Measurements from ENCODE around the gene TAAR8.
"Not testable (repeated sequence)": the region's sequence is repeated elsewhere in the genome, so short reads cannot be mapped to it uniquely, and the experiment has no call there.

TAAR8 gene, protein sequence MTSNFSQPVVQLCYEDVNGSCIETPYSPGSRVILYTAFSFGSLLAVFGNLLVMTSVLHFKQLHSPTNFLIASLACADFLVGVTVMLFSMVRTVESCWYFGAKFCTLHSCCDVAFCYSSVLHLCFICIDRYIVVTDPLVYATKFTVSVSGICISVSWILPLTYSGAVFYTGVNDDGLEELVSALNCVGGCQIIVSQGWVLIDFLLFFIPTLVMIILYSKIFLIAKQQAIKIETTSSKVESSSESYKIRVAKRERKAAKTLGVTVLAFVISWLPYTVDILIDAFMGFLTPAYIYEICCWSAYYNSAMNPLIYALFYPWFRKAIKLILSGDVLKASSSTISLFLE

DNA sequence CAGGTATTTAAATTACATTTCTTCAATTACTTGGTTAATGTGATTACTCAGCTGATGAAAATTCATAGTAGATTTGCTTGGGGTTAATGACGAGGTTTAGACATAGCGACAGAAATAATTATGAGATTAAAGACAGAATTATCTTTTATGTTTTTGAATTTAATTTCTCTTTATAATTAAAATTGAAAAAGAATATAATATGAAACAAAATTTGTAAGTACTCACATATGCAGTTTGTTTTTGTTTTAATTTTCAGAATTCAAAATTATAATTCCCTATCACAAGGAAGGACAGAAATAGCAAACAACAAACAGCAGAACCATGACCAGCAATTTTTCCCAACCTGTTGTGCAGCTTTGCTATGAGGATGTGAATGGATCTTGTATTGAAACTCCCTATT, at the start of gene TAAR8:
TAAR8 (plus strand) TSS at position 301 of the 400 bp plus-strand sequence; CDS start at position 322, 21 bp downstream.
- no peak for DNase-seq (ENCODE audit: low read depth in 1 of 2, low spot score in 1 of 2)

DNA sequence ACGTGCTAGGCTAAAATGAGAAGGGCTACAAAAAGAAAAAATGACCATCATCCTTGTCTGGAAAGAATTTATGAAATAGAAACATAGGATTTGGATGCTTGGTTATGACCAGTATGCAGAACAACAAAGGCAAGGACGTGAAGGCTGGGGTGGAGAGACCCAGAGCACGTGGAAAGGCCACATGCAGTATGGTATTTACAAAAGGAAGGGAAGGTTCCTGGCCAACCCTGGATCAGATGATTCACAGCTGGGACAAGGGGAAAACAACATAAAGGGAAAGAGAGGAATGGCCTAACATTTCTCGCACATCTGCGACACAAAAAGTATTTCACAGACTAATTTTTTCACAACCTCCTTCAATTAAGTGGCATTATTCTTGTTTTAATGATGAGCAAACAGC, 47.7 kb upstream of the TAAR8 start:
- DNase-seq (ENCODE audit: low read depth in 1 of 2, low spot score in 1 of 2) = no peak

DNA sequence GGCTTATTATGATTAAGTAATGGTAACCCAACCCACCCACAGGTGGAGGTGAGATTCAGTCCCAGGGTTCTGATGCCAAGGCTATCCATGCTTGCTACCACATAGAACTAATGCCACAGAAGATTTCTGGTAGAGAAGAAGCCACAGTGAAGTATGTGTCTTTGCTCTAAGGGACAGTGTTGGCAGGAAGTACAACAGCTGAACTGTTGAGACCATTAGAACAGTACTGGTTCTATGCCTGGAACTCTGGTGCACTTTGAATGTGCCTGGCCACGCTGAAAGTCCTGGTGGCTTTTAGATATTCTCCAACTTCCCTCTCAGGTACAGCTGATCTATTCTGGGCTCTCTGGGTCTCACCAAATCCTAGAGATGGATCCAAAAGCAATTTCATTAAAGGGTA, 47.3 kb upstream of the TAAR8 start:
- DNase-seq (ENCODE audit: low read depth in 1 of 2, low spot score in 1 of 2) = no peak

DNA sequence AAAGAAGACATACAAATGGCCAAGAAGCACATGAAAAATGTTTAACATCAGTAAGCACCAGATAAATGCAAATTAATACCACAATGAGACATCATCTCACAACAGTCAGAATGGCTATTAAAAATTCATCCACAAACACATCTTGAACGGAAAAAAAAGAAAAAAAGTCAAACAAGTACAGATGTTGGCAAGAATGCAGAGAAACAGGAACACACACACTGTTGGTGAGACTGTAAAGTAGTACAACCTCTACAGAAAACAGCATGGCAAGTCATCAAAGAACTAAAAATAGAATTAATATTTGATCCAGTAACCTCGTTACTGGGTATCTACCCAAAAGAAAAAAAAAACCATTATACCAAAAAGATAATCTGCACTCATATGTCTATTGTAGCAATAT, 46.0 kb upstream of the TAAR8 start:
- no peak for DNase-seq (ENCODE audit: low read depth in 1 of 2, low spot score in 1 of 2)

DNA sequence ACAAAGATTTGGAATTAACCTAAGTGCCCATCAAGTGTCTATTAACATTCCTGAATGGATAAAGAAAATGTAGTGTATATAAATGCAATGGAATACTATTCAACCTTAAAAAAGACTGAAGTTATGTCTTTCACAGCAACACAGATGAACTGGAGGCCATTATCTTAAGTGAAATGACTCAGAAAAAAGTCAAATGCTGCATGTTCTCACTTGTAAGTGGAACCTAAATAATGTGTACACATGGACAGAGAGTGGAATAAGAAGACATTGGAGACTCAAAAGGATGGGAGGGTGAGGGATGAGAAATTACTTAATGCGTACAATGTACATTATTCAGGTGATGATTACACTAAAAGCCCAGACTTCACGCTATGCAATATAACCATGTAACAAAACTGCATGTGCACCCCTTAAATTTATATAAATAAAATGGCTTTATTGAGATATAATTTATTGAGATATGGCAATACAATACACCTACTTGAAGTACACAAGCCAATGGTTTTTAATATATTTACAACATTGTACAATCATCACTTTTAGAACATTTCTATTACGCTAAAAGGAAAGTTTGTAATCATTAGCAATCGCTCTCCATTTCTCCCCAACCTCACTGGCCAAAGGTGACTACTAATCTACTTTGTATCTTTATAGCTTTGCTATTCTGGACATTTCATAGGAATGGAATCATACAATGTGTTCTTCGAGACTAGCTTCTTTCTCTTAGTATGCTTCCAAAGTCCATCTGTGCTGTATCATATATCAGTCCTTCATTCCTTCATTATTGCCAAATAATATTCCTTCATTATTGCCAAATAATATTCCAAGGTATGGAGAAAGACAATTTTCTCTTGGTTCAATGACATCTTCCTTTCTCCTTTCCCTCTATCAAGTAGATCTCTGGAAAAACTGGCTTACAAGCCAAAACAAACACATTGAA, 45.3 kb upstream of the TAAR8 start:
- no peak for DNase-seq (ENCODE audit: low read depth in 1 of 2, low spot score in 1 of 2)

DNA sequence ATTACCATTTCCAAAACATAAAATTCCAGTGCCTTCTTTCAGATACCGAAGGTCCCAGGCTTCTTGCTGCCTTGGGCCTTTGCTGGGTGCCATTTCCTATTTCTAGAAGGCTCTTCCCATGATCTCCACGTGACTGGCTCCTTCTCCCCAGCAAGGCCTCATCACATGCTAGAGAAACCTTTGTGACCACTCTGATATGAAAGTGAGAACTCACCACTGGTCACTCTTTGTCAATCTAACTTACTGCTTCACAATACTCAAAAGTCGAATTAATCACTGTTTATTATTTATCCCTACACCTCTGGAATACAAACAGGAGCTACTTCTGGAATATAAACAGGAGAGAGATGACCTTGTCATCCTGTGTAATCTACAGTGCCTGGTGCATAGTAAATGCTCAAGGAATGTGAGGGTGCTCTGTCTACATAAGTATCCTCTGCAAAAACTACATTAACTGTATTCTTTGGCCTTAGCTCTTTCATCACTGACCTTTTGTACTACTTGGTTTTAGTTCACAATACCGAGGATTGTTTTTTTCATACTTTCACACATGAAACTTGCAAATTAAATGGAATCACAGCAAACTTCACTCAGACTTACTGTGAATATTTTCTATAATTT, 41.2 kb upstream of the TAAR8 start:
- DNase-seq (ENCODE audit: low read depth in 1 of 2, low spot score in 1 of 2) = no peak

DNA sequence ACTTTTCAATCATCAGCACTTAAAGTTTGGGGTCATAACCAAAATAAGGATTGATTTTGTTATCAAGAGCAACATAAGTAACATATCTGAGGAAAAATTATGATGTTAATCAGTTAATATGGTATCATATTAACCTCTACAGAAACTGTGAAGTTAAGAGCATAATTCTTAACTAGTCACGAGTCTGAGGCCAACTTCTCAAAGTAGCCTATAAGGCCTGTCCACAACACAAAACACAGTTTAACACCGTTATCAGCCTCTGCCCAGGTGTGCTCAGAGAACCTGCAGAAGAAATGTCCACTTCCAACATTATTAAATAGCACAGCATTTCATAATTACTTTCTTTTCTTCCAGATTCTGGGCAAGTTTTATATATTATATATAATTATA, 40.6 kb upstream of the TAAR8 start:
- DNase-seq (ENCODE audit: low read depth in 1 of 2, low spot score in 1 of 2) = no peak

DNA sequence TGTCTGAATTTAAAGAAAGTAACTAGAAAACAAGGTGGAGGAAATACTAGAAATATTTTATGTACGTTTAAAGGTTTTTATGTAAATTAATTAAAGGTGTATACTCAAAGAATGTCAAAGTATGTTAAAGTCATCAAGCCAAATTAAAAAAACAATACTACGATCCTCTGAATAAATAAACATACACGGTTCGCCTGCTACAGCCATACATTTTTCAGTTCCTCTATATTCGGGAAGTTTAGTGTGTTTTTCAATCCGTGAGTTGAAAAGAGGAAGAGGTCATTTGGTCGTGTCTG, 40.2 kb upstream of the TAAR8 start:
- no peak for DNase-seq (ENCODE audit: low read depth in 1 of 2, low spot score in 1 of 2)

DNA sequence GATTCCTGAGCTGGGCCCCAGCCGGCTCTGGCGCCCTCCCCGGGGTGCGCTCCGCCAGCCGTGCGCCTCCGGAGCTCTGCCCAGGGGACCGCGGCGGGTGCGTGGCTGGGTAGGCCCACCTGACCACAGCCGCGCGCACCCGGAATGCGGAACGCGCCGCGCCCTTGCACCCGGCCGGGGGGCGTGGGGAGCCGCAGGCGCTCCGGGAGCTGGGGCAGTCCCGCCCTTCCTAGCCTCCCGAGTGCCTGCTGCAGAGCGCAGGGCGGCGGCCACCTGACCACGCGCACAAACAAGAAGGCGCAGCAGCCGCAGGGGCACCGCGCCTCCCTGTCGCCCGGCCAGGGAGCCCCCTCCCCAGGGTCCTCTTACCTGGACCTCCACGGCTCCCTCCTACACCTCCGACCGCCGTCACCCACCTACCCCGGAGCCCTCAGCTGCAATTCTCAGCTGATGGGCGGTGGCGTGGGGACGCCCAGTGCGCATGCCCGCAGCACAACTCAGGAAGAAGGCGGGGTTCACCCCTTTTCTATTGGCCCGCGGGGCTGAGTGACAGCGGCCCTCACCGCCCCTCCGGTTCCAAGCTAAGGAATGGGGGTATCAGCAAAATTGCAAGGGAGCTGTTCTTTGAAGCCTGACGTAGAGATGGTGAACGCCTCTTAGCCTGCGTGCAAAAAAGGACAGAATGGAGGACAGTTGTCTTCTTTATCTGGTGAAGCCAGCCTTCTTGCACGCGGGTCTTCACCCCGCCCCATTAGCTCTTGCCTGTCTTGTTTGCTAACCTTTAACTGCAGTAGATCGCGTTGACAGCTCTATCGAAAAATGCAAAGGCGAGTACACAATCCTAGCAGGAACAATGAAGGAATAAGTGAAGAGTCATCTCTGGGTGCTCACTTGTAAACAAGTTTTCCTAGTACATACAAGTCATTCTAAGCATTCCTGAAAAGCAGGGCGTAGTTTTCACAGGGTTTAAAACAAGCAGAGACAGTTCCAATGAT, 39.5 kb upstream of the TAAR8 start, which contains the start of gene STX7:
STX7 (minus strand) TSS at position 479 of the 995 bp plus-strand sequence. CDS start 9,586 bp downstream, outside the sequence.
- peak; percentile 61 to 75 for DNase-seq (ENCODE audit: low read depth in 1 of 2, low spot score in 1 of 2)

DNA sequence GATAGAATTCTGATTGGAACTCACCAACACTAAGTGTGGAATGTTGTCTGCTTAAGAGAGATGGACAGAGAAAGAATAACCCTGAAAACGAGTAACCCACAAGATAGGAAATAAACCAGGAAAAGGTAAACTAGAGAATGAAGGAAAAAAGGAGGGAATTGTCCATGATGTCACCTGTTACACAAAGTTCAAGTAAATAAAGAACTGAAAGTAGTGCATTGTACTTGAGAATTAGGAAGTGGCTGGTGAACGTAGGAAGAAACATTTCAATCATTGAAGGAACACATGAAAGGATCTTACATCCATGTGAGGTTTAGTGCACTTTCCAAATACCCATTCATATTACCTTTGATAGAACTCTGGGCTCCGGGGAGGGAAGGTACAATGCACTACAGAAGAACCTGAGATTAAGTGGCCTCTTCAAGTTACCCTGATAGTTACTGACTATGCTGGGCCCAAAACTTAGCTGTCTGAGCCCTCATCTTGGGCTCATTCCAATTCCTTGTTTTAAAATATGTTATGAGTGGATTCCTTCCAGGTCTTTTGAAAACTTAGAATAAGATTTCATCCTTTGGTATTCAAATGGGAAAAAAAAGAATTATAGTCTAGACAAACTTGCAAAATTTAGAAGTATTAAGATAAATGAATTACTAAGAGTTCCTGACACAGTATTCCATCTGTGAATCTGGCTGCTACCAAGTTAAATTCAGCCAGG, 38.5 kb upstream of the TAAR8 start:
- no peak for DNase-seq (ENCODE audit: low read depth in 1 of 2, low spot score in 1 of 2)

DNA sequence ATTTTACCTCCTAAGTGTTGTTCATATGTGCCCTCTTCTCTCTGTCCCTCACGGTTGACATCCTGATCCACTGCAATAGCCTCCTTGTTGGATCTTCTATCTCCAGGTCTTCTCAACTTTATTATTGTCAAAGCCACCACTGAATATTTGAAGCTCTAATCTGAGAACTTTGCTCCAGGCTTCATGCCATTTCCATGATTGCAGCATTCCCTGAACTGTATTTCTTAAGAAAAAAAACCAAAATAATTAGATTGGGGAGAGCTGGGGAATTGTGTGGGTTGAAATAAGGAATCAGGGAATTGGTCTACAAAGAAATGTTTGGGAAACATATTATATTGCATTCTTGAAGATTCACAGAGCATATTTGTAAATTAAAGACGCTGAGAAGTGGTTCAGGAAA, 37.1 kb upstream of the TAAR8 start:
- DNase-seq (ENCODE audit: low read depth in 1 of 2, low spot score in 1 of 2) = no peak

DNA sequence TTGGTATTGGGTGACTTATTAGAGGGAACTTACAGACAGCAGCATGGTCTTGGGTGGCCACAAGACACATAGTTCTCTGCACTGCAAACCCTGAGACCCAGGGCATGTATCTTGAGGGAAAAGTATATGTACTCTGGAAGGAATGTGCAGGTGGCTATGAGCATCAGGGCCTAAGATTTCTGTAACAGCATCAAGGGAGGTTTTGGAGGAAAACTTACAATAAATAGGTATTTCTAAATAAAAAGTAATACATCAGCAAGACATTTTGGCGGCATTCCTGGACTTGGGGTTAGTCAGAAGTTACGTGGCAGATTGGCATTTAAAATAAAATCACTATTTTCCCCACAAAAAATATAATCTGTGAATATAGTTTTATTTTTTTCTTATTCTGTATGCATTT, 31.5 kb upstream of the TAAR8 start:
- DNase-seq (ENCODE audit: low read depth in 1 of 2, low spot score in 1 of 2) = no peak

DNA sequence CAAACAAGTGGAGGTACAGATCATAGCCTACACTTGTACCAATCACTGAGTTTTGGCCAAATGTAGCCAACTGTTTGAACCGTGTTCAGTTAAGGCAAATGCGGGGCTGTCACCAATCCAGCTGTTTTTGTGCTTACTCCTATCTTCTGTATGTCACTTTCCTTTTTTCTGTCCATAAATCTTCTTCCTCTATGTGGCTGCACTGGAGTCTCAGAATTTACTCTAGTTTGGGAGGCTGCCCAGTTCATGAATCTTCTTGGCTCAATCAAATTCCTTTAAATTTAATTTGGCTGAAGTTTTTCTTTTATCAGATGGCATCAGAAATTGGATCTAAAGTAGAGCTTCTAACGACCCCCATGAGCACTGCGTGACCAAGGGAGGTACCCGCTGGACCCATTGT, 27.8 kb upstream of the TAAR8 start:
- no peak for DNase-seq (ENCODE audit: low read depth in 1 of 2, low spot score in 1 of 2)

DNA sequence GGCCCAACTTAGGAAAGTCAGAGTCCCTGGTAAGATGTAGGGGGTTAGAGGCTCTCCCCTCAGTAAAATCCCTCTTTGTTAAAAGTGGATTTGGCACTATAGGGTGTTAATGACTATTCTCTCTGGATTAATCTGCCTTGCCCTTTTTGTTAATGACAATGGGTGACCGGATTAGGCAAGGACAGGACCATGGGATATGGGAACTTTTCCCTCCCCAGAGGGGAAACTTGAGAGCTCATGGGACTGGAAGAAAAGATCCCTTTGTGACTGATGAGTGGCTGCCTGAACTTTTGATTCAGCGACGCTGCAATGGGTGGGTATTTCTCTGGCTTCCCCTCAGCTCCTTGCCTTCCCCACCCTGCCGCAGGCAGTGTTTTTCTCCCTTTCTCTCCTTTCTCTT, 26.6 kb upstream of the TAAR8 start:
- DNase-seq (ENCODE audit: low read depth in 1 of 2, low spot score in 1 of 2) = no peak

DNA sequence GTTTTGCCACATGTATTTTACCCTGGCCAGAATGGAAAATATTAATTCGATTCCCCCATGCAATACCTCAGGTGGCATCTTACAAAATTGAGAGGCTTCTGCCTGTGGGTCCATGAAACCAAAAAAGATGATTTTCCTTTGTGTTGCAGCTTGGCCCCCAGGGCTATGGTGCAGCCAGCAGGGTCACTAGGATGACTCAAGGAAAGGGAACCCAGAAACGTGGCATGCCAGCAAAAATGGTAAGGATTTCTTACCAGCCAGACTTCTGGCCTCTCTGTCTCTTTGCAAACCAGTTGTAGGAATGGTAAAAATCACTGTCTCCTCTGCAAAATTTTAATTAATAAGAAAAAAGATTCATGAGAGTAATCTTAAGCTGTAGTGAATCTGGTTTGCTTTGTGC, 26.0 kb upstream of the TAAR8 start:
- no peak for DNase-seq (ENCODE audit: low read depth in 1 of 2, low spot score in 1 of 2)

DNA sequence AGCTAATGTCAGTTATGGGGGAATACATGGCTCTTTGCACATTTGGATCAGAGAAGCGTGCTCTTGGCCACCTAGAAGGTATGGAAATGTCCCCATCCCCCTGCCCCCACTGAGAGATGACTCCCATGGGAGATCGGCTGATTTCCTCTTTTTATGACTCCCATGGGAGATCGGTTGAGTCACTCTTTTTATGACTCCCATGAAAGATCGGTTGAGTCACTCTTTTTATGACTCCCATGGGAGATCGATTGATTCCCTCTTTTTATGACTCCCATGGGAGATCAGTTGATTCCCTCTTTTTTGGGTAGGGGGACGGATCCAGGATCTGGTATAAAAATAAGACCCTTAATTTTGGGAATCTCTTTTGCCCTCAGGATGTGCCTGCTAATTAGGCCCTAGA, 24.7 kb upstream of the TAAR8 start:
- no peak for DNase-seq (ENCODE audit: low read depth in 1 of 2, low spot score in 1 of 2)

DNA sequence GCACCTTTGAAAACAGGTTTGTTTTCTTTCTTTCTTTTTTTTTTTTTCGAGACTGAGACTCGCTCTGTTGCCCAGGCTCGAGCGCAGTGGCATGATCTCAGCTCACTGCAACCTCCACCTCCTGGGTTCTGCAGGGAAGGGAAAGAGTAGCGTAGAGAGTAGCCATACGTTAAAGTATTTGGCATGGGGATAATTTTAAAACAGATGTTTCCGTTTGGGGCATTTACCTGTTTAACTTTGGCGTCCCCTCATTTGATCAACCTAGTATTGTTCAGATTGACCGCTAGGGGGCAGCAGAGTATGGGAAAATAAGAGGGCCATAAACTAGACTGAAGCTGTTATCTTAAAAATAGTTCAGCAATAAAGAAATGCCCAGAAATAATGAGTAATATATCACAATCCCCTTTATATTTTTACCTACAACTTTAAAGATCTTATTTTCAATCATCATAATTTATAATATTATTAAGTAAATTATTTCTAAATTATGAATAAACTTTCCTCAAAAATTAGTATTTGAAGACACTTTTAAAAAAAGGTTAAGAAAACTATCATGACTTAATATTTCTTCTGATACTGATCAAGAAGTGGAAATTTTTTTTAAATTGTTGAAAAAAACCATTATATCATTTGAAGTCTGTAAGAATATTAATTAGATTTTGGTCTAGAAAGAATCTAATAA, 22.0 kb upstream of the TAAR8 start:
- DNase-seq (ENCODE audit: low read depth in 1 of 2, low spot score in 1 of 2) = peak; percentile 19 to 45

DNA sequence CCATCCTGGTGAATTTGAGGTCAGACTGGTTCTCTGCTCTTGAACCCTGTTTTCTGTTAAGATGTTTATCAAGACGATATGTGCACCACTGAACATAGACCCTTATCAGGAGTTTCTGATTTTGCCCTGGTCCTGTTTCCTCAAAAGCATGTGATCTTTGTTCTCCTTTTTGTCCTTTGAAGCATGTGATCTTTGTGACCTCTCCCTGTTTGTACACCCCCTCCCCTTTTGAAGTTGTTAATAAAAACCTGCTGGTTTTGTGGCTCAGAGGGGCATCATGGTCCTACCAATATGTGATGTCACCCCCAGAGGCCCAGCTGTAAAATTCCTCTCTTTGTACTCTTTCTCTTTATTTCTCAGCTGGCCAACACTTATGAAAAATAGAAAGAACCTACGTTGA, 17.9 kb upstream of the TAAR8 start:
- DNase-seq (ENCODE audit: low read depth in 1 of 2, low spot score in 1 of 2) = not testable (repeated sequence)

DNA sequence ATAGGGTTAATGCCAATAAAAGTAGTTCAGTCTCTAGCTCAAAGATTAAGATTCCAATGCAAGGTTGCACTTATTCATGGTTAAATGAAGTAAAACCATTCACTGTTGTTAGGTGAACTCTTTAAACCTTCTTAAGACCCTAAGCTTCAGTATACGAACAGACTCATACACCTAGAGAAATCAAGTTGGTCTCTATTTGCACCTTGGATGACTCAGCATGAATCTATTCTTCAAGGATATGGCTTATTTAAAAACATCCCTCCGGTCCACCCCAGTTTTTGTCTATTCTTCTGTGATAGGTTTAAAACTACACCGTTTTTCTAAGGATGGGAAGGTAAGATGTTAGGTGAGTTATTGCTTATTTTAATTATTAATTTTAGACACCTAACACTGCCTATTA, 15.3 kb upstream of the TAAR8 start:
- DNase-seq (ENCODE audit: low read depth in 1 of 2, low spot score in 1 of 2) = no peak

DNA sequence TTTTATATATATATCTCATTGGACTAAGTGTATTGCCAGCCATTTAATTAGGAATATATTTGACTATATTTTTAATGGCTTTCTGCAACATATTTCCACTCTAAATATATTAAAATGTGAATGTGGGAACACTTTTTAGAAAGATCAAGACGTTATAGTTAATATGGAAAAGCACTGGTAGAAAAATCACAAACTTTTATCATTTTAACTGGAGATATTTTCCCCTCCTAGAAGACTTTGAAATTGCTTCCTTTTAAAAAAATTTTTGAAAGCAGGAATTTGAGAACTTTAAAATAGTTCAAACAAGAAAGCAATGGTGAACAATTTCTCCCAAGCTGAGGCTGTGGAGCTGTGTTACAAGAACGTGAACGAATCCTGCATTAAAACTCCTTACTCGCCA, 14.5 kb upstream of the TAAR8 start, which contains the start of gene TAAR9:
TAAR9 (plus strand) TSS at position 301 of the 400 bp plus-strand sequence; CDS start at position 314, 13 bp downstream.
- no peak for DNase-seq (ENCODE audit: low read depth in 1 of 2, low spot score in 1 of 2)
